DND-41 (cell line): Measurements from ENCODE around the gene CLASP1.

Experiments
- ATAC-seq: fragments of 200-7000 bp; cut with Tn5 transposase; 3 replicates; pipeline ENCODE4 v1.9.1; 2021; ENCODE audit warnings: low read depth; ENCODE audit not compliant: insufficient read depth
- DNase-seq: peaks from one replicate; pipeline ENCODE4 v3.0.0-alpha.2; 2020
- H2AFZ ChIP-seq: 2 replicates; pipeline ENCODE4 v1.6.0; 2012; ENCODE audit warnings: low read depth, low read length
- H3K27ac ChIP-seq: 2 replicates; pipeline ENCODE4 v1.5.1; 2012; ENCODE audit warnings: low read length, inconsistent platforms
- H3K27me3 ChIP-seq: fragments of 200-600 bp; sonication (generic); 2 replicates; pipeline ENCODE4 v1.6.0; 2012; ENCODE audit warnings: low read length, mild to moderate bottlenecking, inconsistent platforms; ENCODE audit not compliant: insufficient read depth, poor library complexity
- H3K36me3 ChIP-seq: 2 replicates; pipeline ENCODE4 v1.5.1; 2012; ENCODE audit warnings: low read length, inconsistent platforms; ENCODE audit not compliant: insufficient read depth
- H3K4me1 ChIP-seq: 2 replicates; pipeline ENCODE4 v1.5.1; 2012; ENCODE audit warnings: mild to moderate bottlenecking, low read length; ENCODE audit not compliant: insufficient read depth
- H3K4me2 ChIP-seq: 2 replicates; pipeline ENCODE4 v1.6.0; 2012; ENCODE audit warnings: mild to moderate bottlenecking, moderate library complexity, low read length, inconsistent platforms; ENCODE audit not compliant: insufficient read depth
- H3K4me3 ChIP-seq, 2 experiments: fragments of 200-600 bp in 1 of 2; shearing (Covaris generic) in 1 of 2; 2 replicates each; pipeline ENCODE4 v1.5.1; 2012 to 2016; ENCODE audit warnings: inconsistent platforms in 2 of 2, low read length in 2 of 2, mild to moderate bottlenecking in 2 of 2, low read depth in 1 of 2, moderate library complexity in 1 of 2
- H3K79me2 ChIP-seq: 2 replicates; pipeline ENCODE4 v1.6.0; 2012; ENCODE audit warnings: low read length, inconsistent platforms; ENCODE audit not compliant: insufficient read depth
- H3K9ac ChIP-seq: 2 replicates; pipeline ENCODE4 v1.6.0; 2012; ENCODE audit warnings: low read depth, mild to moderate bottlenecking, inconsistent platforms, low read length, moderate library complexity
- H3K9me3 ChIP-seq: 2 replicates; pipeline ENCODE4 v1.5.1; 2012; ENCODE audit warnings: low read length, moderate library complexity, mild to moderate bottlenecking, inconsistent platforms; ENCODE audit not compliant: insufficient read depth, severe bottlenecking
- H4K20me1 ChIP-seq: 2 replicates; pipeline ENCODE4 v1.6.0; 2012; ENCODE audit warnings: low read length; ENCODE audit not compliant: insufficient read depth
- CTCF ChIP-seq: IDR thresholded peaks from 2 replicates; pipeline ENCODE4 v1.5.1; 2012; ENCODE audit warnings: borderline replicate concordance, low read length, moderate library complexity, mild to moderate bottlenecking; ENCODE audit not compliant: poor library complexity, severe bottlenecking; ENCODE audit errors: extremely low read depth
- EZH2 ChIP-seq: IDR thresholded peaks from 3 replicates; pipeline ENCODE4 v1.6.1; 2012; ENCODE audit warnings: borderline replicate concordance, low read depth, mild to moderate bottlenecking, moderate library complexity, low read length, inconsistent platforms; ENCODE audit not compliant: severe bottlenecking

Gene CLASP1

GRCh38 chr2:121547646-121548045 lies 101.6 kb downstream of the CLASP1 start:
- TF ChIP-seq EZH2 (no peak), CTCF (no peak)
- no peak for DNase-seq
- no peak for ATAC-seq
- no peak overlapping the region for H2AFZ ChIP-seq
- H3K27me3 ChIP-seq, result no peaks in the 10 kb centered on the region
- H3K9me3 ChIP-seq, result peaks cover 3% of the 10 kb centered on the region
- no peaks in the 10 kb centered on the region for H3K36me3 ChIP-seq
- peaks cover 95% of the 10 kb centered on the region for H3K79me2 ChIP-seq
- H4K20me1 ChIP-seq, result peaks cover 56% of the 10 kb centered on the region
- no peak overlapping the region for H3K27ac ChIP-seq
- no peaks in the 10 kb centered on the region for H3K4me1 ChIP-seq
- H3K9ac ChIP-seq, result no peak overlapping the region
- no peak overlapping the region for H3K4me3 ChIP-seq
- no peak overlapping the region for H3K4me2 ChIP-seq

GRCh38 chr2:121545913-121546312 lies 103.3 kb downstream of the CLASP1 start:
- ATAC-seq (no peak), DNase-seq (no peak)
- peaks cover 57% of the 10 kb centered on the region for H4K20me1 ChIP-seq
- H3K4me1 ChIP-seq, result no peaks in the 10 kb centered on the region
- peaks cover 96% of the 10 kb centered on the region for H3K79me2 ChIP-seq
- no peaks in the 10 kb centered on the region for H3K27me3 ChIP-seq
- no peak overlapping the region for H3K4me3 ChIP-seq
- H3K36me3 ChIP-seq, result no peaks in the 10 kb centered on the region
- no peak for TF ChIP-seq CTCF
- no peak for TF ChIP-seq EZH2
- no peak overlapping the region for H2AFZ ChIP-seq
- no peak overlapping the region for H3K4me2 ChIP-seq
- H3K9me3 ChIP-seq, result peaks cover 3% of the 10 kb centered on the region
- H3K9ac ChIP-seq, result no peak overlapping the region
- no peak overlapping the region for H3K27ac ChIP-seq

GRCh38 chr2:121545257-121545656 lies 104.0 kb downstream of the CLASP1 start:
- TF ChIP-seq EZH2 (no peak), CTCF (no peak)
- H3K79me2 ChIP-seq, result peaks cover 94% of the 10 kb centered on the region
- no peaks in the 10 kb centered on the region for H3K27me3 ChIP-seq
- no peaks in the 10 kb centered on the region for H3K4me1 ChIP-seq
- H3K27ac ChIP-seq, result no peak overlapping the region
- H2AFZ ChIP-seq, result no peak overlapping the region
- H3K4me2 ChIP-seq, result no peak overlapping the region
- H3K36me3 ChIP-seq, result no peaks in the 10 kb centered on the region
- peaks cover 3% of the 10 kb centered on the region for H3K9me3 ChIP-seq
- H4K20me1 ChIP-seq, result peaks cover 54% of the 10 kb centered on the region
- ATAC-seq (no peak), DNase-seq (no peak)
- H3K9ac ChIP-seq, result no peak overlapping the region
- H3K4me3 ChIP-seq, result no peak overlapping the region

- Histone ChIP-seq H2AFZ (no peak overlapping the region), H3K4me3 (no peak overlapping the region), H3K9me3 (no peaks in the 10 kb centered on the region), H3K4me2 (no peak overlapping the region), H3K27ac (no peak overlapping the region), H4K20me1 (peaks cover 55% of the 10 kb centered on the region), H3K9ac (no peak overlapping the region), H3K36me3 (no peaks in the 10 kb centered on the region), H3K79me2 (peaks cover 92% of the 10 kb centered on the region), H3K4me1 (no peaks in the 10 kb centered on the region), H3K27me3 (no peaks in the 10 kb centered on the region)
- DNase-seq (no peak), ATAC-seq (no peak)
- no peak for TF ChIP-seq EZH2
- no peak for TF ChIP-seq CTCF
Measured at GRCh38 chr2:121541495-121541894, 107.8 kb downstream of the CLASP1 start.
